PFSK-1 (cell line): ENCODE results near the gene ZSWIM6.

Source experiments
- SIN3A ChIP-seq: IDR thresholded peaks from 2 replicates; pipeline ENCODE4 v1.6.1; 2012; ENCODE audit warnings: mild to moderate bottlenecking, low read length, moderate library complexity, borderline replicate concordance; ENCODE audit not compliant: insufficient read depth
- TAF1 ChIP-seq: IDR thresholded peaks from 2 replicates; pipeline ENCODE4 v1.6.1; 2012; ENCODE audit warnings: low read length, control low read depth, borderline replicate concordance; ENCODE audit not compliant: insufficient read depth
- TF ChIP-seq, protein P1 (sequence below), 2 experiments: IDR thresholded peaks; 2 replicates each; pipeline versions ENCODE4 v1.6.1 to v1.8.0; 2011 to 2012; ENCODE audit warnings: low read depth in 2 of 2, low read length in 2 of 2, control low read depth in 1 of 2, inconsistent platforms in 1 of 2, mild to moderate bottlenecking in 1 of 2, moderate library complexity in 1 of 2; ENCODE audit not compliant: insufficient read depth in 1 of 2

DNA sequence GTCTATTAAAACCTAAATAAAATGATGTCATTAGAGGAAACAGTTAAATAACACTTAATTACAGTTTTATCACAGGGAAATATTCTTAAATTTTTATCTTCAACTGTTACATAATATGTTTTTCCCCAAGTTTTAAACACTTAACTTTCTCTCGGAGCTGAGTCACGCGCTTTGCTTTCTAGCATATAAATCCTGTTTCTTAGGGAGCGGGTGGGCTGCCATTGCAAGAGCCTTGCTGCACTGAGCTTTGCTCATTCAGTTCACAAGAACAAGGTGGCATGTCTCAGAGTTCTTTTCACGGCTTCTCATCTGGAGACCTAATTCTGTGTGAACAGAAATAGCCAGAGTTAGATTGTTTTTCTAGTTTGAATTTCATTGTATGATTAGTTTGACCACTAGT is 166.1 kb downstream of the ZSWIM6 start:
- TF ChIP-seq, protein P1, sequence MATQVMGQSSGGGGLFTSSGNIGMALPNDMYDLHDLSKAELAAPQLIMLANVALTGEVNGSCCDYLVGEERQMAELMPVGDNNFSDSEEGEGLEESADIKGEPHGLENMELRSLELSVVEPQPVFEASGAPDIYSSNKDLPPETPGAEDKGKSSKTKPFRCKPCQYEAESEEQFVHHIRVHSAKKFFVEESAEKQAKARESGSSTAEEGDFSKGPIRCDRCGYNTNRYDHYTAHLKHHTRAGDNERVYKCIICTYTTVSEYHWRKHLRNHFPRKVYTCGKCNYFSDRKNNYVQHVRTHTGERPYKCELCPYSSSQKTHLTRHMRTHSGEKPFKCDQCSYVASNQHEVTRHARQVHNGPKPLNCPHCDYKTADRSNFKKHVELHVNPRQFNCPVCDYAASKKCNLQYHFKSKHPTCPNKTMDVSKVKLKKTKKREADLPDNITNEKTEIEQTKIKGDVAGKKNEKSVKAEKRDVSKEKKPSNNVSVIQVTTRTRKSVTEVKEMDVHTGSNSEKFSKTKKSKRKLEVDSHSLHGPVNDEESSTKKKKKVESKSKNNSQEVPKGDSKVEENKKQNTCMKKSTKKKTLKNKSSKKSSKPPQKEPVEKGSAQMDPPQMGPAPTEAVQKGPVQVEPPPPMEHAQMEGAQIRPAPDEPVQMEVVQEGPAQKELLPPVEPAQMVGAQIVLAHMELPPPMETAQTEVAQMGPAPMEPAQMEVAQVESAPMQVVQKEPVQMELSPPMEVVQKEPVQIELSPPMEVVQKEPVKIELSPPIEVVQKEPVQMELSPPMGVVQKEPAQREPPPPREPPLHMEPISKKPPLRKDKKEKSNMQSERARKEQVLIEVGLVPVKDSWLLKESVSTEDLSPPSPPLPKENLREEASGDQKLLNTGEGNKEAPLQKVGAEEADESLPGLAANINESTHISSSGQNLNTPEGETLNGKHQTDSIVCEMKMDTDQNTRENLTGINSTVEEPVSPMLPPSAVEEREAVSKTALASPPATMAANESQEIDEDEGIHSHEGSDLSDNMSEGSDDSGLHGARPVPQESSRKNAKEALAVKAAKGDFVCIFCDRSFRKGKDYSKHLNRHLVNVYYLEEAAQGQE (IDR thresholded peaks at IDR 0.05; ENCODE audit: insufficient read depth in 1 of 2, low read depth in 2 of 2, low read length in 2 of 2) = no peak
- no peak for TF ChIP-seq TAF1
- TF ChIP-seq SIN3A = no peak
